Spleen (tissue), 11 donors: ENCODE measurements around the gene BTAF1. TPM values are rescaled to one million over a fixed set of nuclear protein-coding genes. Genes with fewer than 3 reads are reported as not detected.

Source experiments
- DNase-seq: peaks from one replicate; pipeline ENCODE4 v3.0.0-alpha.2; 2020
- H3K27ac ChIP-seq, 8 donors: fragments of 200-600 bp; sonication (generic) in 7 of 8; 1 replicate in 4 of 8; 2 replicates in 4 of 8; pipeline versions ENCODE4 v1.5.0 to v1.8.0; 2016 to 2021; ENCODE audit warnings: inconsistent platforms in 4 of 8, mild to moderate bottlenecking in 4 of 8, moderate library complexity in 1 of 8
- H3K27me3 ChIP-seq, 7 donors: fragments of 200-600 bp; sonication (generic) in 6 of 7; replicated peaks in 1 of 7; 1 replicate in 4 of 7; 2 replicates in 3 of 7; pipeline versions ENCODE4 v1.5.0 to v1.8.0; 2016 to 2021; ENCODE audit warnings: inconsistent platforms in 3 of 7, mild to moderate bottlenecking in 1 of 7
- H3K36me3 ChIP-seq, 6 donors: fragments of 200-600 bp; sonication (generic) in 5 of 6; 1 replicate in 4 of 6; 2 replicates in 2 of 6; pipeline versions ENCODE4 v1.5.0 to v1.8.0; 2016 to 2021; ENCODE audit warnings: inconsistent platforms in 2 of 6
- H3K4me1 ChIP-seq, 6 donors: fragments of 200-600 bp; sonication (generic) in 5 of 6; 1 replicate in 3 of 6; 2 replicates in 3 of 6; pipeline versions ENCODE4 v1.5.0 to v1.8.0; 2016 to 2021; ENCODE audit warnings: inconsistent platforms in 3 of 6
- H3K4me3 ChIP-seq, 8 donors: fragments of 200-600 bp; sonication (generic) in 7 of 8; 1 replicate in 4 of 8; 2 replicates in 4 of 8; pipeline versions ENCODE4 v1.5.0 to v1.8.0; 2016 to 2021; ENCODE audit warnings: inconsistent platforms in 4 of 8, mild to moderate bottlenecking in 4 of 8, moderate library complexity in 2 of 8
- H3K9me3 ChIP-seq, 8 donors: fragments of 200-600 bp; sonication (generic) in 7 of 8; 1 replicate in 4 of 8; 2 replicates in 4 of 8; pipeline versions ENCODE4 v1.5.0 to v1.8.0; 2016 to 2021; ENCODE audit warnings: inconsistent platforms in 4 of 8
- POLR2A ChIP-seq, 3 donors: fragments of 450-650 bp; IDR thresholded peaks; one replicate each; pipeline ENCODE4 v1.5.1; 2017; ENCODE audit warnings: antibody characterized with exemption in 3 of 3, mild to moderate bottlenecking in 1 of 3
- POLR2AphosphoS5 ChIP-seq, 3 donors: sonication (generic); formaldehyde crosslinking; IDR thresholded peaks; one replicate each; pipeline ENCODE4 v1.5.1; 2017; ENCODE audit warnings: antibody characterized with exemption in 3 of 3
- WGBS, 5 donors: extraction: QIAGEN DNeasy Blood & Tissue Kit in 3 of 5; methylation state at CpG; one replicate each; pipeline versions ENCODE4 v1.1.5 to v1.1.7; 2013 to 2018; 5-methylcytosine and 5-hydroxymethylcytosine counted together
- intact Hi-C: fragments of 100-400 bp; cut with DNase I; formaldehyde crosslinking; loops from one replicate; pipeline ENCODE4 v1.15.0; 2023; ENCODE audit warnings: low total_unique reads
- polyA plus RNA-seq, 3 donors: library from polyadenylated mRNA; stranded (reverse); fragments of 200-250 nt; gene quantifications; one replicate each; pipeline ENCODE4 v1.2.1, GENCODE V29; 2013
- total RNA-seq, 7 donors: library from RNA; depleted of rRNA in 3 of 7; stranded (reverse); fragments of >200 nt in 3 of 7; fragmentation: NEBNext Ultra II Directional in 4 of 7; extraction: Animal tissue kit (Norgen Biotek cat#: 25700) in 4 of 7; gene quantifications; one replicate each; pipeline versions ENCODE4 v1.1.0 to v1.2.1, GENCODE V29; 2016 to 2021
- TF ChIP-seq, protein P1 (sequence below), 11 experiments: fragments of 200-600 bp in 7 of 11; fragments of 450-650 bp in 4 of 11; sonication (generic) in 4 of 11; IDR thresholded peaks in 8 of 11; conservative IDR thresholded peaks in 3 of 11; 1 replicate in 7 of 11; 2 replicates in 4 of 11; pipeline versions ENCODE4 v1.4.0 to v1.8.0; 2016 to 2021; ENCODE audit warnings: antibody characterized with exemption in 11 of 11, inconsistent platforms in 4 of 11, mild to moderate bottlenecking in 1 of 11
- donor health status: healthy with polysubstance abuse.
- donor health status: DM: no; HTN: no; CAD: no; lungs with moderate emphysema.
- donor health status: DM: no; HTN: no; CAD: no.
- donor health status: Bipolar disorder and iron deficiency.
- donor health status: healthy.
- donor health status: DM: no; HTN: no; CAD: no.
- donor health status: DM: yes; HTN: yes; CAD: no.

Gene BTAF1
- total and polyA plus RNA-seq, 10 donors: 8.8 to 69.2 (median 50.2) TPM

DNA sequence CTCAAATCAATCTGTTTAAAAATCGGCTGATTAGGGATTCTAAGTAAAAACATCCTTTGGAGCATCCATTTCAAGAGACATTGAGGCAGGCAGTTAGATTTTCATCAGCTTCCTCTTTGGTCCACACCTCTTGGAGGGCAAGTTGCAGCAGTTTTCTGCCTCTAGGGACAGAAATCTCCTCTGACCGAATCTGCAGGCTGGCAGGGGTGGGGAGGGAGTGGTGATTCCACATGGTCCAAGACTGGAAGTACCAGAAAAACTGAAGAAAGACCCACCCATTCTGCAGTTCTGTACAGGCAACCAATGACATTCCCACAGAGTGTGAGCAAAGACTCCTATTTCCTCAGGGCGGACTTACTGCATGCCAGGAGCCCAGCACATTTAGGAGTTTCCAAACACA lies 43.3 kb upstream of the BTAF1 start:
- peaks cover 0 to 3% (median 0%) of the 10 kb centered on the region in 6 donors for H3K4me1 ChIP-seq
- no peaks in the 10 kb centered on the region for H3K27me3 ChIP-seq
- no peaks in the 10 kb centered on the region for H3K36me3 ChIP-seq
- H3K9me3 ChIP-seq: peaks cover 0 to 7% (median 2%) of the 10 kb centered on the region in 8 donors
- H3K4me3 ChIP-seq: no peak overlapping the region
- H3K27ac ChIP-seq: no peak overlapping the region
- 44 to 56% (median 53%) methylated on average over 3 of the region's 3 CpGs for WGBS, 5 donors
- intact Hi-C loops: no loop called here
- TF ChIP-seq, protein P1, sequence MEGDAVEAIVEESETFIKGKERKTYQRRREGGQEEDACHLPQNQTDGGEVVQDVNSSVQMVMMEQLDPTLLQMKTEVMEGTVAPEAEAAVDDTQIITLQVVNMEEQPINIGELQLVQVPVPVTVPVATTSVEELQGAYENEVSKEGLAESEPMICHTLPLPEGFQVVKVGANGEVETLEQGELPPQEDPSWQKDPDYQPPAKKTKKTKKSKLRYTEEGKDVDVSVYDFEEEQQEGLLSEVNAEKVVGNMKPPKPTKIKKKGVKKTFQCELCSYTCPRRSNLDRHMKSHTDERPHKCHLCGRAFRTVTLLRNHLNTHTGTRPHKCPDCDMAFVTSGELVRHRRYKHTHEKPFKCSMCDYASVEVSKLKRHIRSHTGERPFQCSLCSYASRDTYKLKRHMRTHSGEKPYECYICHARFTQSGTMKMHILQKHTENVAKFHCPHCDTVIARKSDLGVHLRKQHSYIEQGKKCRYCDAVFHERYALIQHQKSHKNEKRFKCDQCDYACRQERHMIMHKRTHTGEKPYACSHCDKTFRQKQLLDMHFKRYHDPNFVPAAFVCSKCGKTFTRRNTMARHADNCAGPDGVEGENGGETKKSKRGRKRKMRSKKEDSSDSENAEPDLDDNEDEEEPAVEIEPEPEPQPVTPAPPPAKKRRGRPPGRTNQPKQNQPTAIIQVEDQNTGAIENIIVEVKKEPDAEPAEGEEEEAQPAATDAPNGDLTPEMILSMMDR (IDR thresholded peaks at IDR 0.05 in 8 of 11, conservative IDR thresholded peaks at IDR 0.05 in 3 of 11): no peak
- TF ChIP-seq POLR2A (IDR thresholded peaks at IDR 0.05) (no peak), POLR2AphosphoS5 (IDR thresholded peaks at IDR 0.05) (no peak)
- no peak for DNase-seq

DNA sequence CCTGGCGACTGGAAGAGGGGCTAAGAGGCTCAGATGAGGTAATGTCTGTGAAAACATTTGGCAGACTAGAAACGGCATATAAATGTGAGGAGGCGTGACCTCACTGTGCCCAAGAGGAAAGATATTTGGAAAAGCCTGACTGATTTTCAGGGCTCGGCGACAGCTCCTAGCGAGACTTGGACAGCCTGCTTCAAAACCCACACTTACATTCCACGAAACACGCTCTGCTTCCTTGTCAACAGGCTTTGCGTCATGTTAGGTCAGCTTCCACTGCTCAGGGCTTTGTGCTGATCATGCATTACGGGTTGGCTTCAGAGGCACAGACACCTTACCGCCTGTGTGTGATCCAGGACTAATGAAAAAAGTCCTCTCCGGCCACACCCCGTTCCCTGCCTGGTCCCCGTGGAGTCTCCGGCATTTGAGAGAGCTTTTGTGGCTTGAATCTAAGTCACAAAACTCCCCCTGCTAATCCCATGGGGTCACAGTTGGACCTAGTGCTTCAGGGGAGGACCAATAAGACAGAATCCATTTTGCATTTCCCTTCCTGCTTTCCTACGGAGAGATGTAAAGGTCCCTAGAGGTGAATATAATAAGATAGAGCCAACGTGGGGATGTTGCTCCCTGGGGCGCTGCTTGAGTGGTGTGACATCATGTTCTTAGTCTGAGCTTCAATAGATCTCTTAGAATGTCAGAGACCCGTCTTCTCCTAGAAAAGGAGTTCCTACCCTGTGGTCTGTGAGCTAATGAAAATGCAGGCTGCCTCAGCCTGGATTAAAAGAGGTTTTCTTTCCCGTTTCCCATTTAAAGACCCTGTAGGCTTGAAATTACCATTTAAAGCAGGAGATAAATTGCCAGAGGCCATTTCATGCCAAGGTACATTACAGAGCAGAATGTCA lies 39.8 kb upstream of the BTAF1 start:
- no peak overlapping the region for H3K4me3 ChIP-seq
- peaks cover 0 to 24% (median 9%) of the 10 kb centered on the region in 7 donors for H3K27me3 ChIP-seq
- TF ChIP-seq POLR2A (IDR thresholded peaks at IDR 0.05) (no peak), POLR2AphosphoS5 (IDR thresholded peaks at IDR 0.05) (no peak)
- TF ChIP-seq, protein P1 (IDR thresholded peaks at IDR 0.05 in 8 of 11, conservative IDR thresholded peaks at IDR 0.05 in 3 of 11): no peak
- no peaks in the 10 kb centered on the region for H3K36me3 ChIP-seq
- 67 to 73% (median 72%) methylated on average over 20 of the region's 20 CpGs for WGBS, 5 donors
- H3K4me1 ChIP-seq: peaks cover 8 to 20% (median 13%) of the 10 kb centered on the region in 6 donors
- DNase-seq: no peak
- no peak overlapping the region for H3K27ac ChIP-seq
- H3K9me3 ChIP-seq: peaks cover 0 to 7% (median 2%) of the 10 kb centered on the region in 8 donors
- intact Hi-C loops: no loop called here

DNA sequence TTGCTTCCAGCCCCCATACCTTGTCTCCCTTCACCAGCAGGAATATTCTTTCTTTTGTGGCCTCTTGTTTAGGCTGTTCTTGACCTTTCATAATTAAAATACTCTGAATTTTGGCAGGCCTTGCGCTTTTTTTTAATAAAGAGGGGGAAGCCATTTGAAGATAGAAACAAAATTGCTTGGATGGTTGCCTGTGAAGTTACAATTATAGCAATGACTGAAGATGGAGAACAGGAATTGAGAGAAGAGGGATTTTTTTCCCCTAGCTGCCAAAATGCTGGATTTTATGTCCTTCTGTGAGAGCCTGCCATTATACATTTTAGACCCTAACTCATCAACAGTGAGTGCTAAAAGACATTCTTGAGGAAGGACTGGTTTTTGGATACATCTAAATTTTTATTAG lies 39.0 kb upstream of the BTAF1 start:
- Histone ChIP-seq H3K4me1 (peaks cover 8 to 20% (median 13%) of the 10 kb centered on the region in 6 donors), H3K4me3 (no peak overlapping the region), H3K36me3 (no peaks in the 10 kb centered on the region), H3K27me3 (peaks cover 0 to 32% (median 9%) of the 10 kb centered on the region in 7 donors), H3K27ac (no peak overlapping the region), H3K9me3 (peaks cover 0 to 7% (median 2%) of the 10 kb centered on the region in 8 donors)
- WGBS, 5 donors: 59 to 82% (median 76%) methylated on average over 1 of the region's 1 CpG
- intact Hi-C loops: no loop called here
- TF ChIP-seq, protein P1 (IDR thresholded peaks at IDR 0.05 in 8 of 11, conservative IDR thresholded peaks at IDR 0.05 in 3 of 11): no peak
- TF ChIP-seq POLR2AphosphoS5 (IDR thresholded peaks at IDR 0.05): no peak
- TF ChIP-seq POLR2A (IDR thresholded peaks at IDR 0.05): no peak
- DNase-seq: no peak
